ENCODE data around the gene CAMTA1.

DNA sequence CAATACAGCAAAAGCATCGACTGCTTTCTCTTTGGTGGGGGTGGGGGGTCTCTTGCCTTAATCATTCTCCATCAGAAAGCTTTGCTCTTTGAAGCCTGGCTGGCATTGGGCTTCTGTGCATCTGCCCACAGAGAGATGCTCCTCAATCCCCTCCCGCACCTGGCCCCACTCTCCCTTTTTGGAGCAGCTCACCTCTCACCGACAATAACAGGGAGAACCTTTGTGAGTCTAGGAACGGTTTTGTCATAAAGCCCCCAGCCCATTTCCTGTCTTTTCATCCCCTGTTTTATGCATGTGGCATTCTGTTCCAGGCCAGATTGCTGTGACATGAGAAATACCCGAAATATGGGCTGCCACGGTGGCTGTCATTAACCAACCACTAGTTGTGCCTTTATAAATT lies 516.9 kb downstream of the CAMTA1 start:
- TF ChIP-seq EP300 (IDR thresholded peaks at IDR 0.05; ENCODE audit: borderline replicate concordance in 1 of 2, low read depth in 1 of 2, low read length in 1 of 2) (no peak), RCOR1 (IDR thresholded peaks at IDR 0.05; ENCODE audit: low read length) (no peak), EZH2phosphoT487 (IDR thresholded peaks at IDR 0.05; ENCODE audit: borderline replicate concordance, low read depth) (no peak), NRF1 (IDR thresholded peaks at IDR 0.05; ENCODE audit: low read depth, low read length) (no peak), YY1 (IDR thresholded peaks at IDR 0.05; ENCODE audit: low read depth) (no peak), CHD2 (IDR thresholded peaks at IDR 0.05; ENCODE audit: low read length, partially characterized antibody) (no peak), FOSL2 (IDR thresholded peaks at IDR 0.05; ENCODE audit: borderline replicate concordance, low read depth) (no peak), JUND (IDR thresholded peaks at IDR 0.05) (no peak), MXI1 (IDR thresholded peaks at IDR 0.05; ENCODE audit: low read depth, low read length) (no peak), FOXM1 (IDR thresholded peaks at IDR 0.05; ENCODE audit: low read depth) (no peak), FOXJ3 (CRISPR knock-in tag; IDR thresholded peaks at IDR 0.05) (no peak)
- TF ChIP-seq, protein P1, sequence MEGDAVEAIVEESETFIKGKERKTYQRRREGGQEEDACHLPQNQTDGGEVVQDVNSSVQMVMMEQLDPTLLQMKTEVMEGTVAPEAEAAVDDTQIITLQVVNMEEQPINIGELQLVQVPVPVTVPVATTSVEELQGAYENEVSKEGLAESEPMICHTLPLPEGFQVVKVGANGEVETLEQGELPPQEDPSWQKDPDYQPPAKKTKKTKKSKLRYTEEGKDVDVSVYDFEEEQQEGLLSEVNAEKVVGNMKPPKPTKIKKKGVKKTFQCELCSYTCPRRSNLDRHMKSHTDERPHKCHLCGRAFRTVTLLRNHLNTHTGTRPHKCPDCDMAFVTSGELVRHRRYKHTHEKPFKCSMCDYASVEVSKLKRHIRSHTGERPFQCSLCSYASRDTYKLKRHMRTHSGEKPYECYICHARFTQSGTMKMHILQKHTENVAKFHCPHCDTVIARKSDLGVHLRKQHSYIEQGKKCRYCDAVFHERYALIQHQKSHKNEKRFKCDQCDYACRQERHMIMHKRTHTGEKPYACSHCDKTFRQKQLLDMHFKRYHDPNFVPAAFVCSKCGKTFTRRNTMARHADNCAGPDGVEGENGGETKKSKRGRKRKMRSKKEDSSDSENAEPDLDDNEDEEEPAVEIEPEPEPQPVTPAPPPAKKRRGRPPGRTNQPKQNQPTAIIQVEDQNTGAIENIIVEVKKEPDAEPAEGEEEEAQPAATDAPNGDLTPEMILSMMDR (IDR thresholded peaks at IDR 0.05) = no peak
- TF ChIP-seq, protein P2, sequence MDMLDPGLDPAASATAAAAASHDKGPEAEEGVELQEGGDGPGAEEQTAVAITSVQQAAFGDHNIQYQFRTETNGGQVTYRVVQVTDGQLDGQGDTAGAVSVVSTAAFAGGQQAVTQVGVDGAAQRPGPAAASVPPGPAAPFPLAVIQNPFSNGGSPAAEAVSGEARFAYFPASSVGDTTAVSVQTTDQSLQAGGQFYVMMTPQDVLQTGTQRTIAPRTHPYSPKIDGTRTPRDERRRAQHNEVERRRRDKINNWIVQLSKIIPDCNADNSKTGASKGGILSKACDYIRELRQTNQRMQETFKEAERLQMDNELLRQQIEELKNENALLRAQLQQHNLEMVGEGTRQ (IDR thresholded peaks at IDR 0.05; ENCODE audit: borderline replicate concordance, low read depth, low read length) = no peak
